Fibroblast of lung (primary cell): ENCODE results near the gene SPTB. TPM values are rescaled to one million over a fixed set of nuclear protein-coding genes. Genes with fewer than 3 reads are reported as not detected.

Experiments used
- DNase-seq, 2 donors: peaks; one replicate each; pipeline versions ENCODE4 v3.0.0 to v3.0.0-alpha.2; 2010; ENCODE audit warnings: low read depth in 2 of 2
- H2AFZ ChIP-seq: 2 replicates; pipeline ENCODE4 v1.5.1; 2012; ENCODE audit warnings: low read length, control low read depth, inconsistent platforms
- H3K27ac ChIP-seq: 2 replicates; pipeline ENCODE4 v1.5.1; 2011; ENCODE audit warnings: low read length, control low read depth; ENCODE audit not compliant: insufficient read depth
- H3K27me3 ChIP-seq: 2 replicates; pipeline ENCODE4 v1.5.1; 2011; ENCODE audit warnings: mild to moderate bottlenecking, low read length; ENCODE audit not compliant: control insufficient read depth, insufficient read depth
- H3K36me3 ChIP-seq: 2 replicates; pipeline ENCODE4 v1.5.1; 2011; ENCODE audit warnings: low read length; ENCODE audit not compliant: control insufficient read depth, insufficient read depth
- H3K4me1 ChIP-seq: 2 replicates; pipeline ENCODE4 v1.5.1; 2011; ENCODE audit warnings: low read length; ENCODE audit not compliant: control insufficient read depth, insufficient read depth; ENCODE audit errors: extremely low read depth
- H3K4me2 ChIP-seq: 2 replicates; pipeline ENCODE4 v1.5.1; 2011; ENCODE audit warnings: low read length, control low read depth; ENCODE audit not compliant: insufficient read depth; ENCODE audit errors: extremely low read depth
- H3K4me3 ChIP-seq, 4 experiments: fragments of 200-600 bp in 1 of 4; sonication (generic) in 1 of 4; replicated peaks in 1 of 4; 2 replicates each; pipeline ENCODE4 v1.5.1; 2011 to 2016; ENCODE audit warnings: low read length in 4 of 4, low read depth in 3 of 4, mild to moderate bottlenecking in 3 of 4, control low read depth in 2 of 4, inconsistent platforms in 1 of 4, mixed read lengths in 1 of 4; ENCODE audit not compliant: insufficient read depth in 1 of 4; ENCODE audit errors: control extremely low read depth in 1 of 4
- H3K79me2 ChIP-seq: 2 replicates; pipeline ENCODE4 v1.5.1; 2012; ENCODE audit warnings: mild to moderate bottlenecking, low read length, inconsistent platforms; ENCODE audit not compliant: control insufficient read depth, insufficient read depth
- H3K9ac ChIP-seq: 2 replicates; pipeline ENCODE4 v1.5.1; 2011; ENCODE audit warnings: mild to moderate bottlenecking, low read length, control low read depth; ENCODE audit not compliant: insufficient read depth
- H3K9me3 ChIP-seq: 2 replicates; pipeline ENCODE4 v1.5.1; 2012; ENCODE audit warnings: low read depth, low read length; ENCODE audit not compliant: control insufficient read depth, insufficient read depth
- H4K20me1 ChIP-seq: 2 replicates; pipeline ENCODE4 v1.5.1; 2011; ENCODE audit warnings: low read length; ENCODE audit not compliant: control insufficient read depth, insufficient read depth; ENCODE audit errors: extremely low read depth
- EZH2 ChIP-seq: IDR thresholded peaks from 2 replicates; pipeline ENCODE4 v1.5.1; 2012; ENCODE audit warnings: low read length, control low read depth, mild to moderate bottlenecking; ENCODE audit errors: missing control alignments
- polyA plus RNA-seq, 2 donors: library from polyadenylated mRNA; depleted of rRNA in 1 of 2; stranded (reverse) in 1 of 2; unstranded in 1 of 2; fragments of >200 nt; gene quantifications; 2 replicates each; pipeline ENCODE4 v1.2.1, GENCODE V29; 2011 to 2012; ENCODE audit warnings: missing spikeins in 1 of 2
- total RNA-seq: library from RNA; depleted of rRNA; stranded (reverse); fragments of >200 nt; gene quantifications from 2 replicates; pipeline ENCODE4 v1.2.1, GENCODE V29; 2014
- TF ChIP-seq, protein P1 (sequence below), 2 donors: IDR thresholded peaks in 1 of 2; conservative IDR thresholded peaks in 1 of 2; 1 replicate in 1 of 2; 2 replicates in 1 of 2; pipeline ENCODE4 v1.5.1; 2011 to 2012; ENCODE audit warnings: low read length in 2 of 2, control low read depth in 1 of 2, inconsistent platforms in 1 of 2, low read depth in 1 of 2, mild to moderate bottlenecking in 1 of 2

SPTB gene
- total and polyA plus RNA-seq, 2 donors (not counting 1 experiment from before 2014, with no cell fraction given) = not detected

GRCh38 chr14:64760916-64761315 lies 118.8 kb downstream of the SPTB start:
- H3K4me3 ChIP-seq = no peak overlapping the region
- DNase-seq = no peak
- no peak overlapping the region for H3K27ac ChIP-seq
- H2AFZ ChIP-seq = no peak overlapping the region
- peaks cover 34% of the 10 kb centered on the region for H3K4me1 ChIP-seq
- H3K9me3 ChIP-seq = no peaks in the 10 kb centered on the region
- no peaks in the 10 kb centered on the region for H3K27me3 ChIP-seq
- H3K79me2 ChIP-seq = no peaks in the 10 kb centered on the region
- no peak overlapping the region for H3K9ac ChIP-seq
- no peak overlapping the region for H3K4me2 ChIP-seq
- TF ChIP-seq, protein P1, sequence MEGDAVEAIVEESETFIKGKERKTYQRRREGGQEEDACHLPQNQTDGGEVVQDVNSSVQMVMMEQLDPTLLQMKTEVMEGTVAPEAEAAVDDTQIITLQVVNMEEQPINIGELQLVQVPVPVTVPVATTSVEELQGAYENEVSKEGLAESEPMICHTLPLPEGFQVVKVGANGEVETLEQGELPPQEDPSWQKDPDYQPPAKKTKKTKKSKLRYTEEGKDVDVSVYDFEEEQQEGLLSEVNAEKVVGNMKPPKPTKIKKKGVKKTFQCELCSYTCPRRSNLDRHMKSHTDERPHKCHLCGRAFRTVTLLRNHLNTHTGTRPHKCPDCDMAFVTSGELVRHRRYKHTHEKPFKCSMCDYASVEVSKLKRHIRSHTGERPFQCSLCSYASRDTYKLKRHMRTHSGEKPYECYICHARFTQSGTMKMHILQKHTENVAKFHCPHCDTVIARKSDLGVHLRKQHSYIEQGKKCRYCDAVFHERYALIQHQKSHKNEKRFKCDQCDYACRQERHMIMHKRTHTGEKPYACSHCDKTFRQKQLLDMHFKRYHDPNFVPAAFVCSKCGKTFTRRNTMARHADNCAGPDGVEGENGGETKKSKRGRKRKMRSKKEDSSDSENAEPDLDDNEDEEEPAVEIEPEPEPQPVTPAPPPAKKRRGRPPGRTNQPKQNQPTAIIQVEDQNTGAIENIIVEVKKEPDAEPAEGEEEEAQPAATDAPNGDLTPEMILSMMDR (conservative IDR thresholded peaks at IDR 0.05 in 1 of 2, IDR thresholded peaks at IDR 0.05 in 1 of 2; ENCODE audit: low read depth in 1 of 2, low read length in 2 of 2) = no peak
- TF ChIP-seq EZH2 = no peak
- no peaks in the 10 kb centered on the region for H3K36me3 ChIP-seq
- no peaks in the 10 kb centered on the region for H4K20me1 ChIP-seq

DNA sequence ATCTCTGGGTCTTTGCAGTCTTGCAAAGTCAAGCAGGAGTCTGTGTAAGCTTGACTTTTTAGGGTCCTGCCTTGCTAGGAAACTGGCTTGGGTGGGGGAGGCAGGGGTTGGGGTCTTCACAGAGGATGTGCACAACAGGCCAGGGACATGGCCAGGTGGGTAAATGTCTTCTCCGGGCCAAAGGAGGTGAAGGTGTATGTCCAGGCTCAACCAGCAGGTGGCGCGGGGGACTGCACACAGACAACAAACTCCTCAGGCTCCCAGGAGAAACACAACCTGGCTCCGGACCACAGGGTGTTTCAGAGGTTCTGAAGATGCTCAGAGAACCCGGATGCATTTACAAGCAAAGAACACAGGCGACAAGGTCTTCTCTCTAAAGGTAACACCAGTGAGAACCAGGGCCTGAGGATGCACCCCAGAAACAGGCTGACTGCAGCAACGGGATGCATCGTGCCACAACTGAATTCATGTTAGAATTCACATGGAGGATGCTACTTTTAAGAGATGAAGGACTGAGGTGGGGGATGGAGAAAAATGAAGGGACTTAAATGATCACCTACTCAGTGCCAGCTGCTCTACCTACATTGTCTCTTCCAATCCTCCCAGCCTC lies 119.5 kb downstream of the SPTB start:
- Histone ChIP-seq H4K20me1 (no peaks in the 10 kb centered on the region), H3K4me3 (no peak overlapping the region), H3K9ac (no peak overlapping the region), H3K4me1 (peaks cover 34% of the 10 kb centered on the region), H2AFZ (no peak overlapping the region), H3K27me3 (no peaks in the 10 kb centered on the region), H3K36me3 (no peaks in the 10 kb centered on the region), H3K27ac (no peak overlapping the region), H3K79me2 (no peaks in the 10 kb centered on the region), H3K4me2 (no peak overlapping the region), H3K9me3 (no peaks in the 10 kb centered on the region)
- peak; percentile 11 to 34 for DNase-seq
- TF ChIP-seq, protein P1 (conservative IDR thresholded peaks at IDR 0.05 in 1 of 2, IDR thresholded peaks at IDR 0.05 in 1 of 2; ENCODE audit: low read depth in 1 of 2, low read length in 2 of 2) = peak; percentile 49 to 69
- no peak for TF ChIP-seq EZH2

DNA sequence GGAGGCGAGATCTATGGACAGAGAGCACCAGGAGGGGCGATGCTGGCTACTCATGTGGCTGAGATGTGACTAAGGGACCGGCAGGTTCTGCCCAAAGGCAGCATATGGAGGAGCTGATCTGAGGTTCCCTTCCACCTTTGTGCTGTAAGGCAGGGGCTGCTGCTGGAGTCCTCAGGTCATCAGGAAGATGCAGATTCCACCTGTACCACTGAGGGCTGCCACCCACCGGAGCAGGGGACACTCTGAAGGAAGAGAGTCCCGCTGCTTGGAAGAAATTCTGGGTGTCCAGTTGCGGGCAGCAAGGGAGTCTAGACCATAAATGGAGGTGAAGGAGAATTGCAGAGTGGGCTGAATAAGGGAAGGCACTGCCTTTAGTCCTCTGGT lies 120.2 kb downstream of the SPTB start:
- Histone ChIP-seq H3K4me2 (no peak overlapping the region), H4K20me1 (no peaks in the 10 kb centered on the region), H3K4me3 (no peak overlapping the region), H3K27ac (no peak overlapping the region), H3K9me3 (no peaks in the 10 kb centered on the region), H3K79me2 (no peaks in the 10 kb centered on the region), H3K36me3 (no peaks in the 10 kb centered on the region), H2AFZ (no peak overlapping the region), H3K4me1 (peaks cover 32% of the 10 kb centered on the region), H3K27me3 (peaks cover 5% of the 10 kb centered on the region), H3K9ac (no peak overlapping the region)
- DNase-seq = no peak
- TF ChIP-seq, protein P1 (conservative IDR thresholded peaks at IDR 0.05 in 1 of 2, IDR thresholded peaks at IDR 0.05 in 1 of 2; ENCODE audit: low read depth in 1 of 2, low read length in 2 of 2) = no peak
- TF ChIP-seq EZH2 = no peak
